SK-N-DZ (cell line): ENCODE data around the gene SAC3D1.

Experiments used
- DNase-seq: peaks from one replicate; pipeline ENCODE4 v3.0.0-alpha.2; 2015; ENCODE audit warnings: low spot score
- small RNA-seq, 2 experiments: library from RNA; depleted of rRNA; stranded (forward); fragments of <200 nt; gene quantifications; one replicate each; pipeline ENCODE3, GENCODE V24; 2014

The SAC3D1 gene

GRCh38 chr11:65087827-65088226 is 46.8 kb downstream of the SAC3D1 start:
- no peak for DNase-seq

GRCh38 chr11:65089621-65090020 is 48.6 kb downstream of the SAC3D1 start:
- DNase-seq: no peak

- DNase-seq: no peak
Measured at GRCh38 chr11:65090628-65091027, 49.6 kb downstream of the SAC3D1 start.

Small RNA genes lying within 50 kb of the gene (small RNA-seq; reads per million reads assigned to genes)
- gene MIR6879 (0 reads per million in 2 experiments), gene SNX15 (0 to 0.03 reads per million in 2 experiments)
